GM19238 (cell line): ENCODE measurements around the gene TANGO6.

ENCODE experiments used
- DNase-seq: peaks from one replicate; pipeline ENCODE4 v3.0.0; 2011; ENCODE audit warnings: low spot score; ENCODE audit not compliant: insufficient read length

Gene TANGO6

DNA sequence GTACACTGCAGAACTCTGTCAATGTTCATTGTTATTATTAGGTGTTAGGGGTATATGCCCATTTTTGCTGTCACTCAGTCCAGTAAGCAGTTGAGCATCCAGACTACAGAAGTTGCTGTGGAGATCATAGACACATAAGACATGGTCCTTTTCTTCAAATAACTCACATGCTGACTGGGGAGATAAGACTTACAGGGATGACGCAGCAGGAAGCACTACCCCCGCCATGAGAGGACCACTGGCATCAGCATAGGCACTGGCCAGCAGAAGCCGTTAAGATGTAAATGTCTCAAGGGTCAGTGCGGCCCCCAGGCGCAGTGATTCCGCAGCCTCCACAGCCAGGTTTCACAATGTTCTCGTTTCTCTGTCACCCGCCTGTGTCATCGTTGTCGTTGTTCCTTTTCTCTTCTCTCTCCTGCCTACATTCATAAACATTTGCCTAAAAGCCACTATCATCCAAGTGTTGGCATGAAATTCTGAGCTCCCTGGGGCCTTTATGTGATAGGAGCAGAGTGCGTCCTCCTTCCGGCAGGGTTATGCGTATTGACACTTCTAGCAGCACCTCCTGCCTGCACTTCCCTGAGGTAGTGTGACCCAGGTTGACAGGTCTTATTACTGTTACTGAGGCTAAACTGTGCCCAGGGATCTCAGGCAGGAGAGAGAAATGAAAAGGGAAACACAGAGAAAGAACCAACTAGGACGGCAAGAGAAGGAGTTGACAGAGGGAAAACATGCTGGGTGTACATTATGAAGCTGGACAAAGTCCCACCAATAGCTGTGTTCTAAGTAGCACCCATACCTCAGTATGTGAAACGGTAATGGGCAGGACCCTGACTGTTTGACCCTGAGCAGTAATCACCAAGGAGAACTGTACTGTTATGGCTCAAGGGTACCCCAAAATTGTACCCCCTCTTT, 17.9 kb downstream of the TANGO6 start:
- no peak for DNase-seq

GRCh38 chr16:68866933-68867332, 23.6 kb downstream of the TANGO6 start:
- DNase-seq = no peak

GRCh38 chr16:68869492-68870088, 26.3 kb downstream of the TANGO6 start:
- no peak for DNase-seq

DNA sequence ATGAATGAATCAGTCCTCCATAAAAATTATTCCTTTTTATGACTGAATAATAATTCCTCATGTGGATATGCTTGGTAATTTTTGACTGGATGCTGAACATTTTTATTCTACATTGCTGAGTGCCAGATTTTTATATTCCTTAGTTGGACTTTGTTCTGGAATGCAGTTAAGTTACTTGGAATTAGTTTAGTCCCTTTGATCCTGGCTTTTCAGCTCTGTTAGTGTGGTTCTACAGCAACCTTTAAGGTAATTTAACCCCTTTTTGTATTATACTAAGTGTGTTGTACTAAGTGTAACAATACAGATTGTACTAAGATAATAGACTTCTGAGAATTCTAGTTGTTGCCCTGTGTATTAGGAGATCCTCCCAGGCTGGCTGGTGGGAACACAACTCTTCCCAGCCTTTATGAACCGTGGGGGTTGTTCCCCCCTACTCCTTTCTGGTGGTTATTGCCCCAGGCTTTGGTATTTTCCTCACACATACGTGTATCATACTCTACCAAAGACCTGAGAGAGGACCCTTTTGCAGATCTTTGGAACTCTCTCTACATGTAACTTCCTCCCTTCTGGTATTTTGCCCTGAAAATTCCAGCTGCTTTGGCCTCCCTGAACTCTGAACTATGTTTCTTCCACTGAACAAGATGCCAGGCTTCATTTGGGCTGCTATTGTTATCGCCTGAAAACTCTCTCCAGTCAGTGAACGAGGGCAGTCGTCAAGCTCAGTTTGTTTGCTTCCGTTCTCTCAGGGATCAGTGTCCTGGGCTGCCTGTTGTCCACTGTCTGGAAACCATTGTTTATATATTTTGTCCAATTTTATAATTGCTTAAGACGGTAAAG, 30.5 kb downstream of the TANGO6 start:
- no peak for DNase-seq

DNA sequence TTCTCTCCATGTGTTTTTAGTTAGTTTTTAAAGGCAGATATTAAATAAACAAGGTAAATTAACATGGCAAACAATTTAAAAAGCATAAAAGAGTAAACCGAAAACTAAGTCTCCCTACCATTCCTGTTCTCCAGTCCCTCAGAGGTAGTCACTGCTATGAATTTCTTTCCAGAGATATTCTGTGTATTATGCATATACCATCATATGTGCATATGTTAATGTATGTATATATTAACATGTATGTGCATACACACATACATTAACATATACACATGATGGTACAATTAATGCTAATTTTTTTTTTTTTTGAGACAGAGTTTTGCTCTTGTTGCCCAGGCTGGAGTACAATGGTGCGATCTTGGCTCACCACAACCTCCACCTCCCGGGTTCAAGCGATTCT, 32.5 kb downstream of the TANGO6 start:
- no peak for DNase-seq

- no peak for DNase-seq
Observed at GRCh38 chr16:68883685-68884084, 40.4 kb downstream of the TANGO6 start.

GRCh38 chr16:68884401-68884800, 41.1 kb downstream of the TANGO6 start:
- no peak for DNase-seq

- DNase-seq = no peak
Observed at GRCh38 chr16:68884861-68885720, 41.8 kb downstream of the TANGO6 start.

- no peak for DNase-seq
Observed at GRCh38 chr16:68887107-68887506, 43.8 kb downstream of the TANGO6 start.

DNA sequence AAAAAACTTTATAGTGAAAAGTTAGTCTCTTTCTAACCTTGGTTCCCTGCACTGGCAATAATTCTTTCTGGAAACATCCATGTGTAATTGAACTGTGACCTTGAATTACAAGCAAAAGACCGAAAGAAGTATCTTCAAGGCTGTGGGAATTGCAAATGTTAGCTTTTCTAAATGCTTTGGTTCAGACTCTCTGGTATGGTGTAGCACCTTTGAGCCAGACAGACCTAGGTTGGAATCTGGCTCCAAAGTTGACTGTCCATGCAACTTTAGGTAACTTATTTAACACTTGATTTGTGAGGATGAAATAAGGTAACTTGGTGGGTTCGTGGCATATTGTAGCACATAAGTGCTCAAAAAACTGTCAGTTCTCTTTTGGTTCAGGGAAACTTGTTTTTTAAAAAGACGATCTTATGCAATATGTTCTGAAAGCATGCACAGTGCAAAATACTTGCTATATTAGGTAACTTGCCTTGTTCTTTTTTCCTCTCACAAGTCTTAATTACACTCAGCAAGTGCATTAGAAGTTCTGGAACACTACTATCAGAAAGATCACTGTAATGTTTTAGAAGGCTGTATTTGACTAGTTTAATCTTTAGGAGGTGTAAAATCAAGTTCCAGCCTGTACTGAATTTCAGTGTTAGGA, 46.3 kb downstream of the TANGO6 start:
- DNase-seq = no peak

DNA sequence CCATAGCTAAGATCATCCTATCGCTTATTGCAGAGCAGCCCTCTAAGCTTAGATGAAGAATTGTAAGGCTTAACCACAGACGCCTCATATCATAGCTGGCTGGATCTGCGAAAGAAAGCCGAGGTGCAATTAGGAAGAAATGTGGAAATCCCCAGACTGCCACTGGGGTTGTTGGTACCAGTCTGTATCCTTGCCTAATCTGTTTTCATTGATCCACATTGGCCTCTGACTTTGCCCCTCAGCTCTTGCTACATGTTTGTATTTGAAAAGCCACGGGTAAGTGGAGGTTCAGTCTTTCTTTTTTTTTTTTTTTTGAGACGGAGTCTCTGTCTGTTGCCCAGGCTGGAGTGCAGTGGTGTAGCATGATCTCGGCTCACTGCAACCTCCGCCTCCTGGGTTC, 48.9 kb downstream of the TANGO6 start:
- DNase-seq = no peak

DNA sequence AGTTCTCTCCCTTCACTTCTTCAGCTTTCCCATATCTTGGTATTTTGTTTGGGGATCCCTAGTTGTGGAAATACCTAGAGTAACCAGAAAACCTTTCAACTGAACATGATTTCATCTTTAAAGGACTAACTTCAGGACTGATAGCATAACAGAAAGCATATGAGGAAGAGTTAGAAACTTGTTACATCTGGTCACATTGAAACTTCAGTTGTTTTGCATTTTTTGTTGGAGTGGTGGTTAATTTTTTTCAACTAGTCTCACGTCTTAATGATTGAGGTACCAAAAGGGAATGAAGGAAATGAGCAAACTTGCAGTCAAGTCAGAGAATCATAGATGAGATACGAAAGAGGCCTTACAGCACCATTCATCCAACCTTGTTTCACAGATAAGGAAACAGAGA, 49.6 kb downstream of the TANGO6 start:
- no peak for DNase-seq

GRCh38 chr16:68893710-68894705, 50.7 kb downstream of the TANGO6 start:
- DNase-seq = no peak

- no peak for DNase-seq
Observed at GRCh38 chr16:68894714-68895113, 51.4 kb downstream of the TANGO6 start.

GRCh38 chr16:68898026-68898425, 54.7 kb downstream of the TANGO6 start:
- DNase-seq = no peak

- no peak for DNase-seq
Observed at GRCh38 chr16:68900009-68900408, 56.7 kb downstream of the TANGO6 start.

GRCh38 chr16:68902003-68902968, 59.0 kb downstream of the TANGO6 start:
- no peak for DNase-seq

- no peak for DNase-seq
Observed at GRCh38 chr16:68902969-68903345, 59.6 kb downstream of the TANGO6 start.
